SU-DHL-6 (cell line): ENCODE data around the gene PRKCA.

Source experiments
- CTCF ChIP-seq: fragments of 200-600 bp; sonication (generic); IDR thresholded peaks from one replicate; pipeline ENCODE4 v1.5.1; 2017; ENCODE audit warnings: antibody characterized with exemption, mild to moderate bottlenecking, low read length, moderate library complexity; ENCODE audit not compliant: insufficient read depth, poor library complexity, severe bottlenecking
- EZH2phosphoT487 ChIP-seq: fragments of 200-600 bp; sonication (generic), shearing (Covaris generic); conservative IDR thresholded peaks from 2 replicates; pipeline ENCODE4 v1.6.1; 2018; ENCODE audit warnings: mild to moderate bottlenecking, antibody characterized with exemption, low read length, moderate library complexity, mixed read lengths

GRCh38 chr17:66819466-66819865 lies 517.1 kb downstream of the PRKCA start:
- TF ChIP-seq EZH2phosphoT487 (no peak), CTCF (no peak)
